NCI-H2227 (cell line): Measurements from ENCODE around the gene ZNF577.
"Not testable (repeated sequence)": the region's sequence is repeated elsewhere in the genome, so short reads cannot be mapped to it uniquely, and the experiment has no call there.

Experiments used
- DNase-seq: peaks from one replicate; lab custom pipeline; 2025; ENCODE audit not compliant: unreplicated experiment; lab: John Stamatoyannopoulos, UW

The ZNF577 gene

GRCh38 chr19:51887522-51888498, at the start of gene ZNF577:
TSS of gene ZNF577 (minus strand) at chr19:51887951. CDS start at chr19:51880382, 7,569 bp downstream.
- DNase-seq: no peak

GRCh38 chr19:51931921-51932320, 44.2 kb upstream of the ZNF577 start:
- DNase-seq: no peak

GRCh38 chr19:51927859-51928258, 40.1 kb upstream of the ZNF577 start:
- DNase-seq: no peak

- DNase-seq: peak; percentile 90
Measured at GRCh38 chr19:51926784-51927741, 39.3 kb upstream of the ZNF577 start, which contains the start of gene ZNF613. TSS of gene ZNF613 (plus strand) at chr19:51927472. CDS start at chr19:51936221, 8,749 bp downstream.

GRCh38 chr19:51926426-51926783, 38.7 kb upstream of the ZNF577 start:
- DNase-seq: no peak

- DNase-seq: no peak
Measured at GRCh38 chr19:51921949-51922348, 34.2 kb upstream of the ZNF577 start.

GRCh38 chr19:51919606-51920005, 31.9 kb upstream of the ZNF577 start:
- no peak for DNase-seq

GRCh38 chr19:51916167-51916566, 28.4 kb upstream of the ZNF577 start:
- DNase-seq: no peak

GRCh38 chr19:51915324-51915867, 27.6 kb upstream of the ZNF577 start:
- DNase-seq: no peak

- not testable (repeated sequence) for DNase-seq
Measured at GRCh38 chr19:51907981-51908380, 20.2 kb upstream of the ZNF577 start.

GRCh38 chr19:51906108-51906507, 18.4 kb upstream of the ZNF577 start:
- not testable (repeated sequence) for DNase-seq

- DNase-seq: not testable (repeated sequence)
Measured at GRCh38 chr19:51905639-51906038, 17.9 kb upstream of the ZNF577 start.

GRCh38 chr19:51905206-51905605, 17.5 kb upstream of the ZNF577 start:
- DNase-seq: no peak

GRCh38 chr19:51904331-51905165, 16.8 kb upstream of the ZNF577 start, which contains the start of gene ZNF649:
TSS of gene ZNF649 (minus strand) at chr19:51905017. CDS start at chr19:51900107, 4,910 bp downstream.
- peak; percentile 83 for DNase-seq

GRCh38 chr19:51903192-51903591, 15.4 kb upstream of the ZNF577 start:
- DNase-seq: no peak

- no peak for DNase-seq
Measured at GRCh38 chr19:51901860-51902259, 14.1 kb upstream of the ZNF577 start.

GRCh38 chr19:51891193-51891747, 3.5 kb upstream of the ZNF577 start:
- no peak for DNase-seq

GRCh38 chr19:51889934-51890333, 2.2 kb upstream of the ZNF577 start:
- no peak for DNase-seq

GRCh38 chr19:51884713-51885112, 3.0 kb downstream of the ZNF577 start:
- DNase-seq: no peak

- DNase-seq: no peak
Measured at GRCh38 chr19:51882518-51882917, 5.2 kb downstream of the ZNF577 start.
